HG02981 (cell line): ENCODE measurements around the gene TSR3.

Experiments
- ATAC-seq: cut with Tn5 transposase; IDR thresholded peaks from one replicate; pipeline ENCODE4 v1.9.1; 2021; ENCODE audit warnings: mild to moderate bottlenecking, moderate library complexity; ENCODE audit not compliant: unreplicated experiment

Gene TSR3

DNA sequence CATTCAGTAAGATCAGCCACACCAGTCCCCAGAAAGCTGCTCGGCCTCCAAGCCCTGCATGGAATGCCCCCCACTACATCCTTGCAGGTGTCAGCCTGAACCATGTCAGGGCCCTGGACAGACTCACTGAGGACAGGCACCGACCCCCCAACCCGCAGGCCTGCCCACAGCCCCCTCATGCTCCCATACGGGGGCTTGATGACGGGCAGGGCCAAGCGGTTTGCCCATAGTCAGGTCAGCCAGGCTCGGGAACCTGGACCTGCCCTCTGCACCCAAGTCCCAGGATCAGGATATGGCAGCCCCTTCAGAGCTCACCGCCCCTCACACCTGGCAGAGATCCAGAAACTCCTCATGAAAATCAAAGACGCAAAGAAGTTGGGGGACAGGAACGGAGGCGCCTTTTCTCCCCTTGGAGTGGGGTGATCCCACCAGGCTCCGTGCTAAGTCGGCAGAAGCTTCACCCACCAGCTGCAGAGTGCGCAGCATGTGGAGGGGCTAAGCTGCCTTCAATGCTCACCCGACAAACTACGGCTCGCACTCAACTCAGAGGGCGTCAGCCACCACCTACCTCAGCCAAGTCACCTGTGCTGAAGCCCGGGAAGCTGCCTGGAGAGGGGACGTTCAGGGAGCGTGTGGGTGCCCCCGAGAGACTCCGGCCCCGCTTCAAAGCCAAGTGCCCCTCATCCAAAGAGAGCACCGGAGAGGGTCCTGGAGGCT, 26.6 kb upstream of the TSR3 start:
- ATAC-seq: no peak

- no peak for ATAC-seq
Measured at GRCh38 chr16:1377406-1378010, 25.8 kb upstream of the TSR3 start.

- ATAC-seq: no peak
Measured at GRCh38 chr16:1375741-1376410, 24.2 kb upstream of the TSR3 start.

DNA sequence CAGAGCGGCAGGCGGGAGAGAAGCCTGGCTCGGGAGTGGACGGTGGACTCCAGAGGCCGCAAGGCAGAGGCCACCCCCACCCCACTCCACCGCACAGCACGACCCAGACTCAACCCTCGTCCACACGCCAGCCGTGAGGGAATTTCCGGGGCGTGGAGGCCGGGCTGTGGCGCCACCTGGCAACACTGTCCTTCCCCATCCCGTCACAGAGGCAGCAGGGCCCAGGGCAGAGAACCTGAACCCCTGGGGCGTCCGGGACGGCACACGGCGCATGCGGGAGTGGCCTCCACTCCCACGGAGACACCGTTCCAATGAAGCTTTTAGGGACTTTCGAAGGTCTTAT, 23.6 kb upstream of the TSR3 start:
- no peak for ATAC-seq

DNA sequence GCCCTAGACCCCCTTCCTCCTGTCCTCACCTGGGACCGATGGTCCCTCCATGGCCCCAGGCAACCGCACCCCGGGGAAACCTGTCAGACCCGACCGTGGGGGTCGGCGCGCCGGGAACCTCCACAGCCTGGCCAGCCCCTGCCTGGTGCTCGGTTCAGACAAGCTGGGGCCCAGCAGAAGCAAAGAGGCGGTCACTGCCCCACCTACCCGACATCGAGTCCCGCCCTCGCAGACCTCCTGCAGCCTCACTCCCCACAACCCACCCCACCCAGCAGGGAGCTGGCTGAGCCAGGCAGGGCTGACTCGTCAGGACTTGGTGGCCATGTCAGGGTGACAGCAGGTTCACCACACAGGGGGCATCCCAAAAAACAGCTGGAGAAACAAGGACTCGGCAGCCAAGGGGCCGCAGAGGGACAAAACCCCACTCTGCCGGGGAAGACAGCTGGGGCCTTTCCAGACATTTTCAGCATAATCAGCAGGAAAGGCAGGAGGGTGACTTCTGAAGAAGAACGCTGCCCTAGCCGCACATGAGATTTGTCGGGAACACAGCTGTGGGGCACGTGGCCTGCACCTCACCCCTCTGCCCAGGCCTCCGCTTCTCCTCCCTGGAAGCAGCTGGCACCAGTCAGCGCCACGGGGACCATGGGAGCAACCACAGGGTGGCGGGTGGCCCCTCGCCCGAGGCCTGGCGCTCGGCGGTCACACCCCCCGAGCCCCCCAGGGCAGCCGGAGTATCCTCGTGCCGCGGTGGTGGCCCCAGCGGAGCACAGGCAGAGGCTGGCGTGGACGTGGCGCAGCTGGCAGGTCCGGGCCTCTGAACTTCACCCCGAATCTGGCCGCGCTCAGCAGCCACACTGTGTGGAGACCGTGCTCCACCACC, 23.0 kb upstream of the TSR3 start:
- ATAC-seq: no peak

DNA sequence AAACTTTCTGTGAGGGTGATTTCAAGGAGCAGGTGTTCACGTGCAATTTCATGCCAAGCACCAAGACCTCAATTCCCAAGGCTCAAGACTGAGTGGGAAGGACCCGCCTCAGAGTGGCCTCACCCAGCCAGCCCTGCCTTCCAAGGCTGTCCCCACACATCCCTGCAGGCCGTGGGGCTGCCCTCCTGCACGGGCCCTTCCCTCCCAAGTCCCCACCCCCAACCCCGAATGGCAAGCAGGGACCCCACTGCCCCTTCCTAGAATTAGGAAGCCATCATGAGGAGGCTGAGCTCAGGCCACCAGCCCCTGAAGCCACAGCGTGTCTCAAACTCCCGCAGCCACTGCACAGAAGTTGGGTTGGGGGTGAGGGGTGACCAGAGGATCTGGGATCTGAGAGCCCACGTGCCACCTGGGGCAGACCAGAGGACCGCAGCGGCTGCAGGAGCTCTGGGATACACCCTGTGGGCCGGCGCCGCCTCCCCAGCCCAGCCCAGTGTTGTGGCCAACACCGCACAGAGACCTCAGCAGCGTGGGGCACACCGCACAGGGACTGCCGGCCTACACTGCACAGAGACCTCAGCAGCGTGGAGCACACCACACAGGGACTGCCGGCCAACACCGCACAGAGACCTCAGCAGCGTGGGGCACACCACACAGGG, 20.7 kb upstream of the TSR3 start:
- no peak for ATAC-seq

DNA sequence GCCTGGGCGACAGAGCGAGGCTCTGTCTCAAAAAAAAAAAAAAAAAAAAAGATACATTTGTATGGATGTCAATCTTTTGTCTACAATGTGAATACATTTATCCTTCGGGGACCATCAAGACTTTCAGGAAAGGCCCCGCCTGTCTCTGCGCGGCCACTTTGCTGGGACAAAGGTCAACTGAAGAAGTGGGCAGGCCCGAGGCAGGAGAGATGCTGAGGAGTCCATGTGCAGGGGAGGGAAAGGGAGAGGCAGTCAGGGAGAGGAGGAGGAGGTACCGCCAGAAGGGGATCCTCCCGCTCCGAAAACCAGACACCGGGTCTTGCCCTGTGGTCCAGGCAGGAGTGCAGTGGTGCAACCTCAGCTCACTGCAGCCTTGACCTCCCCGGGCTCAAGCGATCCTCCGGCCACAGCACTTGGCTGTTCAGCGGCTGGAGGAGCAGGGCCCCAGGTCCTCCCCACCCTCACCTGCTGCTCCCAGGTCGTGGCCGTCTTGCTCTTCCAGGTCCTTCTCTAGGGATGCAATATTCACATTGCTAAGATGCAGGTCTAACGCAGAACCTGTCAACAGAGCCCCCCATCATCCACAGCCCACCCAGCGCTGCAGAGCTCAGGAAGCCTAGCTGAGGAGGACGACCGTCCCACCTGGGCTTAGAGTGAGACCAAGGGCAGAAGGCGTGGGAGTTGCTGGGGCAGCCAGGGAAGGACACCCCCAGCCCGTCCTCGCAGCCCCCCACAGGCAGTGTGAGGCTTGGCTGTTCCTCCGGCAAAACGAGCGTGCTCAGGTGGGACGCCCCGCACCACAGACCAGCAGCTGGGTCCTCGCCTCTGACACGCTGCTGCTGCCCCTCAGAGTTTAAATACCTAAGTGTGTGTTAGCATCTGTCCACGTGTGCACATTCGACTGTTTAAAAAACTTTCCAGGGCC, 19.6 kb upstream of the TSR3 start:
- no peak for ATAC-seq

GRCh38 chr16:1367486-1368174, 16.0 kb upstream of the TSR3 start:
- ATAC-seq: no peak

- ATAC-seq: no peak
Measured at GRCh38 chr16:1366712-1367299, 15.1 kb upstream of the TSR3 start.

GRCh38 chr16:1366060-1366711, 14.5 kb upstream of the TSR3 start:
- ATAC-seq: no peak

DNA sequence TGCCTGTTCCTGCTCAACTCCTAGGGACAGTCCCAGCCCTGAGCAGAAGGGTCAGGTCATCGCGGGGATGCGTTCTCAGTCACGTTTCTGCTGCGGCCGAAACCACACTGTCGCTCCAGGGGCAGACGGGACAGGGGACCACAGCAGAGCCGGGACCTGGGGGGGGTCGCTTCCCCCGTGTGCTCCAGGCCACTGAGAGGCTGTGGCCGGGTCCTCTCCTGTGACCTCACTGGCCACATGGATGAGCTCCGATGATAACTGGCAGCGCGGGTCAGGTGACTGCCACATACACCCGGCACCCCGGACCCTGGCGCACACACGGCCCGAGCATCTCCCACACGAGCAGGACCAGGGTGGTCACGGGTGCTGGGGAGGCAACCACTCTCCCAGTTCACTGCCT, 12.8 kb upstream of the TSR3 start:
- ATAC-seq: no peak

- no peak for ATAC-seq
Measured at GRCh38 chr16:1363501-1364041, 11.9 kb upstream of the TSR3 start.

- ATAC-seq: no peak
Measured at GRCh38 chr16:1362807-1363206, 11.1 kb upstream of the TSR3 start.

GRCh38 chr16:1361685-1362360, 10.1 kb upstream of the TSR3 start:
- ATAC-seq: no peak

DNA sequence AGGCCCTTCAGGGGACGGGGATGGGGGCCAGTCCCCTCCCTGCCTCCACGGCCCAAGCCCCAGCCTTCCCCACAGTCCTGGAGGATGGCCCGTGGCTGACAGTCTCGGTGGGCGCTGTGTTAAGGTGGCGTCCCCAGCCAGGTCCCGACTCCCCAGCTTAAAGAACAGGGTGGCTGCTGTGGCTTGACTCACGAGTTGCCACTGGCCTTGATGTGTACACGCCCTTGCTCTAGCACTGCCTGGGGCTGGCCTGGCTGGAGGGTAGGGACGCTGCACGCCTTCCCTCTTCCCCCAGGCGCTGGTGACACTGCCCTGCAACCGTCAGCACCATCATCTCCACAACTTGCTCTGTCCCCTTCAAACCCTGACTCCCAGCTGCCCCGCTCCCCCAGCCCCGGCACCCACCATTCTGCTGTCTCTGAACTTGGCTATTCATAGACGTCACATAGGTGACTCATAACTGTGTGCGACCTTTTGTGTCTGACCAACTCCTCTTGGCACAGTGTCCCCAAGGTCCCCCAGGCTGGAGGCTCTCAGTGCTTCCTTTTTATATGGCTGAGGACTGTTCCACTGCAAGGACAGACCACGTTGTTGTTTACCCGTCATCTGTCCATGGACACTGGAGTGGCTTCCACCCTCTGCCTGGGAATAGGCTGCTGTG, 6.4 kb upstream of the TSR3 start:
- ATAC-seq: no peak

GRCh38 chr16:1356061-1356900, 4.6 kb upstream of the TSR3 start:
- ATAC-seq: no peak
